K562 (cell line): Measurements from ENCODE around the gene ZNF292.
"Not testable (repeated sequence)": the region's sequence is repeated elsewhere in the genome, so short reads cannot be mapped to it uniquely, and the experiment has no call there.

Experiments used
- ARHGAP35 ChIP-seq: fragments of 450-650 bp; IDR thresholded peaks from 2 replicates; pipeline ENCODE4 v1.6.1; 2018; ENCODE audit not compliant: partially characterized antibody
- CBX1 ChIP-seq: sonication (generic); IDR thresholded peaks from 2 replicates; pipeline ENCODE4 v1.6.1; 2016; ENCODE audit warnings: antibody characterized with exemption, low read depth, mild to moderate bottlenecking
- CTCF ChIP-seq, 3 experiments: IDR thresholded peaks in 2 of 3; conservative IDR thresholded peaks in 1 of 3; 2 replicates each; pipeline ENCODE4 v1.5.1; 2011 to 2012; ENCODE audit warnings: low read length in 3 of 3, mild to moderate bottlenecking in 3 of 3, control low read depth in 2 of 3, improper control_type of control experiment in 1 of 3, inconsistent platforms in 1 of 3, low read depth in 1 of 3, mixed read lengths in 1 of 3, moderate library complexity in 1 of 3; ENCODE audit not compliant: insufficient read depth in 2 of 3
- EZH2 ChIP-seq: IDR thresholded peaks from 2 replicates; pipeline ENCODE4 v1.6.1; 2012; ENCODE audit warnings: low read depth, mild to moderate bottlenecking, inconsistent platforms, low read length, borderline replicate concordance
- HMG20B ChIP-seq: fragments of 250-450 bp; sonication (Bioruptor Pico); IDR thresholded peaks from 2 replicates; pipeline ENCODE4 v1.5.0; 2021; ENCODE audit warnings: mild to moderate bottlenecking
- MXI1 ChIP-seq: IDR thresholded peaks from 2 replicates; pipeline ENCODE4 v1.6.1; 2011; ENCODE audit warnings: low read depth, mild to moderate bottlenecking, improper control_type of control experiment, low read length
- TFE3 ChIP-seq: fragments of 450-650 bp; formaldehyde crosslinking; IDR thresholded peaks from 2 replicates; pipeline ENCODE4 v1.4.0; 2020; ENCODE audit warnings: mild to moderate bottlenecking, mixed read lengths

- TF ChIP-seq ARHGAP35; CBX1; CTCF (IDR thresholded peaks at IDR 0.05 in 2 of 3, conservative IDR thresholded peaks at IDR 0.05 in 1 of 3; ENCODE audit: insufficient read depth in 2 of 3, low read depth in 1 of 3, low read length in 3 of 3); MXI1; EZH2; HMG20B (CRISPR knock-in tag); TFE3 (CRISPR knock-in tag): not testable (repeated sequence)
Measured at GRCh38 chr6:87239098-87239635, 83.8 kb downstream of the ZNF292 start.
